Tibial nerve (tissue), 4 donors: Measurements from ENCODE around the gene SDK1. TPM values are rescaled to one million over a fixed set of nuclear protein-coding genes. Genes with fewer than 3 reads are reported as not detected.
"Not testable (repeated sequence)": the region's sequence is repeated elsewhere in the genome, so short reads cannot be mapped to it uniquely, and the experiment has no call there.

ENCODE experiments used
- DNase-seq, 2 donors: peaks; one replicate each; pipeline ENCODE4 v3.0.0-alpha.2; 2019; ENCODE audit warnings: low spot score in 2 of 2
- H3K27ac ChIP-seq, 4 donors: fragments of 200-600 bp; sonication (generic) in 3 of 4; one replicate each; pipeline ENCODE4 v1.5.1; 2017 to 2019; ENCODE audit warnings: mild to moderate bottlenecking in 1 of 4
- H3K27me3 ChIP-seq, 2 donors: fragments of 200-600 bp; sonication (generic) in 1 of 2; one replicate each; pipeline versions ENCODE4 v1.5.1 to v1.6.0; 2017 to 2019
- H3K36me3 ChIP-seq, 3 donors: fragments of 200-600 bp; sonication (generic); one replicate each; pipeline ENCODE4 v1.5.1; 2018 to 2019
- H3K4me1 ChIP-seq, 4 donors: fragments of 200-600 bp; sonication (generic) in 3 of 4; one replicate each; pipeline ENCODE4 v1.5.1; 2017 to 2019
- H3K4me3 ChIP-seq, 4 donors: fragments of 200-600 bp; sonication (generic) in 3 of 4; one replicate each; pipeline ENCODE4 v1.5.1; 2017 to 2019; ENCODE audit warnings: mild to moderate bottlenecking in 1 of 4, moderate library complexity in 1 of 4
- H3K9me3 ChIP-seq, 4 donors: fragments of 200-600 bp; sonication (generic) in 3 of 4; one replicate each; pipeline ENCODE4 v1.5.1; 2017 to 2019
- EP300 ChIP-seq, 2 donors: sonication (generic); formaldehyde crosslinking; IDR thresholded peaks; one replicate each; pipeline ENCODE4 v1.6.1; 2017; ENCODE audit warnings: antibody characterized with exemption in 2 of 2, mild to moderate bottlenecking in 1 of 2
- POLR2A ChIP-seq, 2 donors: fragments of 450-650 bp; IDR thresholded peaks; one replicate each; pipeline ENCODE4 v1.6.1; 2017; ENCODE audit warnings: antibody characterized with exemption in 2 of 2, mild to moderate bottlenecking in 2 of 2, moderate library complexity in 2 of 2
- WGBS, 2 donors: methylation state at CpG; one replicate each; pipeline ENCODE4 v1.1.5; 2018; 5-methylcytosine and 5-hydroxymethylcytosine counted together
- total RNA-seq, 4 donors: library from RNA; depleted of rRNA; stranded (reverse); fragments of >200 nt; gene quantifications; one replicate each; pipeline ENCODE4 v1.1.0, GENCODE V29; 2016
- TF ChIP-seq, protein P1 (sequence below), 5 experiments: fragments of 200-600 bp in 3 of 5; fragments of 450-650 bp in 2 of 5; sonication (generic) in 3 of 5; IDR thresholded peaks; one replicate each; pipeline ENCODE4 v1.5.1; 2016 to 2019; ENCODE audit warnings: antibody characterized with exemption in 5 of 5, mild to moderate bottlenecking in 3 of 5, moderate library complexity in 2 of 5

The SDK1 gene
- total RNA-seq, 4 donors from 2014 or later, result 8.2 to 16.2 (median 12.9) TPM

GRCh38 chr7:4261601-4261960 is 960.5 kb downstream of the SDK1 start:
- no peaks in the 10 kb centered on the region for H3K4me1 ChIP-seq
- no peaks in the 10 kb centered on the region for H3K27me3 ChIP-seq
- peaks cover 0 to 13% (median 0%) of the 10 kb centered on the region in 3 donors for H3K36me3 ChIP-seq
- TF ChIP-seq EP300 (IDR thresholded peaks at IDR 0.05), result no peak
- TF ChIP-seq, protein P1, sequence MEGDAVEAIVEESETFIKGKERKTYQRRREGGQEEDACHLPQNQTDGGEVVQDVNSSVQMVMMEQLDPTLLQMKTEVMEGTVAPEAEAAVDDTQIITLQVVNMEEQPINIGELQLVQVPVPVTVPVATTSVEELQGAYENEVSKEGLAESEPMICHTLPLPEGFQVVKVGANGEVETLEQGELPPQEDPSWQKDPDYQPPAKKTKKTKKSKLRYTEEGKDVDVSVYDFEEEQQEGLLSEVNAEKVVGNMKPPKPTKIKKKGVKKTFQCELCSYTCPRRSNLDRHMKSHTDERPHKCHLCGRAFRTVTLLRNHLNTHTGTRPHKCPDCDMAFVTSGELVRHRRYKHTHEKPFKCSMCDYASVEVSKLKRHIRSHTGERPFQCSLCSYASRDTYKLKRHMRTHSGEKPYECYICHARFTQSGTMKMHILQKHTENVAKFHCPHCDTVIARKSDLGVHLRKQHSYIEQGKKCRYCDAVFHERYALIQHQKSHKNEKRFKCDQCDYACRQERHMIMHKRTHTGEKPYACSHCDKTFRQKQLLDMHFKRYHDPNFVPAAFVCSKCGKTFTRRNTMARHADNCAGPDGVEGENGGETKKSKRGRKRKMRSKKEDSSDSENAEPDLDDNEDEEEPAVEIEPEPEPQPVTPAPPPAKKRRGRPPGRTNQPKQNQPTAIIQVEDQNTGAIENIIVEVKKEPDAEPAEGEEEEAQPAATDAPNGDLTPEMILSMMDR (IDR thresholded peaks at IDR 0.05), result no peak
- TF ChIP-seq POLR2A (IDR thresholded peaks at IDR 0.05), result no peak
- no peaks in the 10 kb centered on the region for H3K9me3 ChIP-seq
- no peak overlapping the region for H3K27ac ChIP-seq
- WGBS, 2 donors, result 66 to 68% methylated on average over 11 of the region's 11 CpGs
- H3K4me3 ChIP-seq, result no peak overlapping the region
- no peak for DNase-seq

DNA sequence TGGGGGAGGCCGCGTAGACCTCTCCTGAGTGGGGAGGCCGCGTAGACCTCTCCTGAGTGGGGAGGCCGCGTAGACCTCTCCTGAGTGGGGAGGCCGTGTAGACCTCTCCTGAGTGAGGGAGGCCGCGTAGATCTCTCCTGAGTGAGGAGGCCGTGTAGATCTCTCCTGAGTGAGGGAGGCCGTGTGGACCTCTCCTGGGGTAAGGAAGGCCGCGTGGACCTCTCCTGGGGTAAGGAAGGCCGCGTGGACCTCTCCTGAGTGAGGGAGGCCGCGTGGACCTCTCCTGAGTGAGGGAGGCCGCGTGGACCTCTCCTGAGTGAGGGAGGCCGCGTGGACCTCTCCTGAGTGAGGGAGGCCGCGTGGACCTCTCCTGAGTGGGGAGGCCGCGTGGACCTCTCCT is 963.2 kb downstream of the SDK1 start:
- DNase-seq, H3K27me3 ChIP-seq, H3K4me3 ChIP-seq, H3K9me3 ChIP-seq, H3K27ac ChIP-seq, H3K4me1 ChIP-seq: not testable (repeated sequence)
- 94 to 96% methylated on average over 17 to 25 of the region's 25 CpGs for WGBS, 2 donors
- H3K36me3 ChIP-seq, result peaks cover 0 to 25% (median 0%) of the 10 kb centered on the region in 3 donors

- H3K4me1 ChIP-seq, result no peaks in the 10 kb centered on the region
- H3K27ac ChIP-seq, result no peak overlapping the region
- no peaks in the 10 kb centered on the region for H3K9me3 ChIP-seq
- DNase-seq, result no peak
- H3K36me3 ChIP-seq, result peaks cover 0 to 31% (median 0%) of the 10 kb centered on the region in 3 donors
- WGBS, 2 donors, result 50 to 52% methylated on average over 38 to 42 of the region's 43 CpGs
- H3K4me3 ChIP-seq, result no peak overlapping the region
- no peaks in the 10 kb centered on the region for H3K27me3 ChIP-seq
- TF ChIP-seq, protein P1 (IDR thresholded peaks at IDR 0.05), result no peak
- TF ChIP-seq POLR2A (IDR thresholded peaks at IDR 0.05) (no peak), EP300 (IDR thresholded peaks at IDR 0.05) (no peak)
Measured at GRCh38 chr7:4265066-4265465, 964.0 kb downstream of the SDK1 start.

- Histone ChIP-seq H3K4me3 (no peak overlapping the region), H3K4me1 (no peaks in the 10 kb centered on the region), H3K9me3 (no peaks in the 10 kb centered on the region), H3K36me3 (peaks cover 0 to 31% (median 0%) of the 10 kb centered on the region in 3 donors), H3K27me3 (no peaks in the 10 kb centered on the region), H3K27ac (no peak overlapping the region)
- DNase-seq, result no peak
- TF ChIP-seq POLR2A (IDR thresholded peaks at IDR 0.05), result no peak
- TF ChIP-seq EP300 (IDR thresholded peaks at IDR 0.05), result no peak
- TF ChIP-seq, protein P1 (IDR thresholded peaks at IDR 0.05), result no peak
- WGBS, 2 donors, result 81 to 83% methylated on average over 15 of the region's 15 CpGs
Measured at GRCh38 chr7:4265676-4266075, 964.6 kb downstream of the SDK1 start.

DNA sequence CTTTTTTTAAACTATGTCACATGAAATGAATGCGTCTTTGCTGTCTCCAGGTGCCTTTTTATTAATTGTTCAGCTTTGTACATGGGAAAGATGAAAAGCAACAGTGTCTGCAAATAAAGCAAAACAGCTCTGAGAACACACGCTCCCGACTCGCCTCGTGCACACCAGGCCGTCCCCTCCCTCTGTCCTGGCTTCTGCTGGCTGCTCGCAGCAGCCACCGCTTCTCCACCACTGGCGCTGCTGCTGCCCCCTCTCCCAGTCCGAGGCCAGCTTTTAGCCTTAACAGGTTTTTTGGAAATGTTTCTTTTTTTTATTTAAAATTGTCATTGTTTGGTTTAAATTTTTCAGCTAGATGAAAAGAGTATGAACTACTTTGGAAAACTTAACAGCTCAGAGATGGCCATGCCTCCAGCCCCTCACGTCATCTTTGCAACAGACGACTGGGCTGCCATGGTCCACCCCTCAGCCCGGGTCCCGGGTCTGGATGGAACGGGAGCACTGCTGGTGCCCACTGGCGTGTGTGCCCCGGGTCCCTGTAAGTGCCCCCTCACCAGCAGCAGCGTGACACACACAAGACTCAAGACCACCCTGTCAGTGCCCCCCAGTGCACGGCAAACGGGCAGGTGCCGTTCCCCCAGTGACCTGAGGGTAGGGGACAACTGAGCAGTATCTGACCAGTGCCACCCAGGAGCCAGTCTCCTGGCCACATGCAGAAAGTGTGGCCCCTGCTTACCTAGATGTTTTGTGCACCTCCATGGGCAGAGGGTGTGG is 965.4 kb downstream of the SDK1 start:
- Histone ChIP-seq H3K4me3 (no peak overlapping the region), H3K27me3 (no peaks in the 10 kb centered on the region), H3K36me3 (peaks cover 0 to 31% (median 0%) of the 10 kb centered on the region in 3 donors), H3K9me3 (no peaks in the 10 kb centered on the region), H3K4me1 (no peaks in the 10 kb centered on the region), H3K27ac (no peak overlapping the region)
- 85 to 87% methylated on average over 20 to 21 of the region's 21 CpGs for WGBS, 2 donors
- TF ChIP-seq EP300 (IDR thresholded peaks at IDR 0.05) (no peak), POLR2A (IDR thresholded peaks at IDR 0.05) (no peak)
- TF ChIP-seq, protein P1 (IDR thresholded peaks at IDR 0.05), result no peak
- no peak for DNase-seq
